Measurements from ENCODE around the gene MALRD1.

MALRD1 gene

GRCh38 chr10:19531324-19531723 lies 482.7 kb downstream of the MALRD1 start:
- no peak for DNase-seq (ENCODE audit: extremely low spot score)
- no peak for TF ChIP-seq TARDBP (IDR thresholded peaks at IDR 0.05)
- no peak for TF ChIP-seq FOXM1 (IDR thresholded peaks at IDR 0.05; ENCODE audit: borderline replicate concordance)
- no peak for TF ChIP-seq HDGF (IDR thresholded peaks at IDR 0.05; ENCODE audit: borderline replicate concordance)
- CTCF ChIA-PET = no interaction called here
- POLR2A ChIA-PET = no interaction called here

DNA sequence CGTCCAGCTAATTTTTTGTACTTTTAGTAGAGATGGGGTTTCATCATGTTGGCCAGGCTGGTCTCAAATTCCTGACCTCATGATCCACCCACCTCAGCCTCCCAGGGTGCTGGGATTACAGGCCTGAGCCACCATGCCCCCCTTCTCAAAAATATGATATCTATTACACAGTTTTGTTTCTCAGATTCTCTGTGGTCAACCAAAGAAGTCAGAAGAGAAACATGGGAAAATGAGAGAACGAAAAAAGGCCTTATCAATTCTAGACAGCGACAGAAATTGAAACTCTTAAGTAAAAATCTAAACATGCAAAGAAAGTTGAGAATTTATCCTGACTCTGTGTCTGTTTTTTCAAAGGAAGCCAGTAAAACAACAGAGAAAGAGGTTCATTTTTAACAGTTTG lies 483.8 kb downstream of the MALRD1 start:
- CTCF ChIA-PET = no interaction called here
- TF ChIP-seq FOXM1 (IDR thresholded peaks at IDR 0.05; ENCODE audit: borderline replicate concordance) = no peak
- no peak for TF ChIP-seq FOXA1 (IDR thresholded peaks at IDR 0.05)
- no peak for TF ChIP-seq SUZ12 (IDR thresholded peaks at IDR 0.05)
- no peak for TF ChIP-seq ARNT (IDR thresholded peaks at IDR 0.05)
- no peak for TF ChIP-seq SP1 (IDR thresholded peaks at IDR 0.05)
- TF ChIP-seq L3MBTL2 (conservative IDR thresholded peaks at IDR 0.05) = no peak
- no peak for TF ChIP-seq HDGF (IDR thresholded peaks at IDR 0.05; ENCODE audit: borderline replicate concordance)
- no peak for TF ChIP-seq ZNF384 (IDR thresholded peaks at IDR 0.05)
- DNase-seq (ENCODE audit: extremely low spot score) = no peak
- POLR2A ChIA-PET = no interaction called here

DNA sequence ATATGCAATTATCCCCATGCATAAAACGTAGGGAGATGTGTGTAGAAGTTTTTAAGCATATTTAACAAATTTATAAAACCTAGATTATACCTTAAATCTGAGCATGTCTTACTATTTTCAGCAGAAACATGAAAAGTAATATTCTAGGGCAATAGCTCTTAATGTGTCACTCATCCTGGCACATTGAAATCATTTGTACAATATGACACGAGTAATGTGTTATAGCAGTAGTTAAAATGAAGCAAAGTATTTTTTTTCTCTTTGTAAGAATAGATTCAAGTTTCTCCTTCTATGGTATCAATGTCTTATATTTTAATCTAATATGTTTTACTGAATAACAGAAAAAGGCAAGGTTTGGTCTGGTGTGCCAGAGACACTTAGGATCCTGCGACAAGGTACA lies 492.7 kb downstream of the MALRD1 start:
- ChIA-PET POLR2A (no interaction called here), CTCF (no interaction called here)
- TF ChIP-seq NFRKB (IDR thresholded peaks at IDR 0.05) (no peak), ELF4 (IDR thresholded peaks at IDR 0.05) (no peak)
- no peak for DNase-seq (ENCODE audit: extremely low spot score)

DNA sequence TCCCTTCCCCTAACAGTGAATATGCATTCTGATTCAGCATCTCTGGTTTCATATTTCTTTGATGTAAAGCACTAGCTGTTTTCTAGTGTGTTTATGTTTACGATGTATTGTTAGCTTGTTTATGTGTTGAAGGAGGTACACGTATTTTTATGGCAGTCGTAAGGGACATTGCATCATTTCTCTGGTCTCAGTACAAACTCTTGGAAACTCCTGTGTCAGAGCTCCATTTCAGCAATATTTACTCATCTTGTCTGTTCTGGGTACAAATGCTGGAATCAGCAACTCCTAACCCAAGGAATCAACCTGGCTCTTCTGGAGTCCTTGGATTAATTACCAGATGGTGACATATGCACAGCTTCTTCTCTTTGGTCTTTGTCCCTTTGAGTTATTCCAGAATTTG lies 497.6 kb downstream of the MALRD1 start:
- DNase-seq (ENCODE audit: extremely low spot score) = no peak
- TF ChIP-seq LEF1 (IDR thresholded peaks at IDR 0.05; ENCODE audit: borderline replicate concordance) (no peak), SUZ12 (IDR thresholded peaks at IDR 0.05) (no peak), FOXA1 (IDR thresholded peaks at IDR 0.05) (no peak), FOXM1 (IDR thresholded peaks at IDR 0.05; ENCODE audit: borderline replicate concordance) (no peak), TARDBP (IDR thresholded peaks at IDR 0.05) (no peak), PKNOX1 (IDR thresholded peaks at IDR 0.05) (no peak), HDGF (IDR thresholded peaks at IDR 0.05; ENCODE audit: borderline replicate concordance) (no peak), ELF4 (IDR thresholded peaks at IDR 0.05) (no peak), L3MBTL2 (conservative IDR thresholded peaks at IDR 0.05) (no peak), NFRKB (IDR thresholded peaks at IDR 0.05) (no peak), FOXK2 (IDR thresholded peaks at IDR 0.05) (no peak), ARNT (IDR thresholded peaks at IDR 0.05) (no peak), CTBP1 (IDR thresholded peaks at IDR 0.05; ENCODE audit: borderline replicate concordance) (no peak), BHLHE40 (IDR thresholded peaks at IDR 0.05; ENCODE audit: borderline replicate concordance) (no peak), ZNF384 (IDR thresholded peaks at IDR 0.05) (no peak)
- CTCF ChIA-PET = no interaction called here
- POLR2A ChIA-PET = no interaction called here

GRCh38 chr10:19549503-19549902 lies 500.9 kb downstream of the MALRD1 start:
- CTCF ChIA-PET = no interaction called here
- DNase-seq (ENCODE audit: extremely low spot score) = no peak
- POLR2A ChIA-PET = no interaction called here
- TF ChIP-seq SP1 (IDR thresholded peaks at IDR 0.05) (no peak), NFRKB (IDR thresholded peaks at IDR 0.05) (no peak), LEF1 (IDR thresholded peaks at IDR 0.05; ENCODE audit: borderline replicate concordance) (no peak), FOXK2 (IDR thresholded peaks at IDR 0.05) (no peak), FOXM1 (IDR thresholded peaks at IDR 0.05; ENCODE audit: borderline replicate concordance) (no peak), HDGF (IDR thresholded peaks at IDR 0.05; ENCODE audit: borderline replicate concordance) (no peak), ARNT (IDR thresholded peaks at IDR 0.05) (no peak), FOXA1 (IDR thresholded peaks at IDR 0.05) (no peak), TARDBP (IDR thresholded peaks at IDR 0.05) (no peak), L3MBTL2 (conservative IDR thresholded peaks at IDR 0.05) (no peak), CTBP1 (IDR thresholded peaks at IDR 0.05; ENCODE audit: borderline replicate concordance) (no peak), ZNF384 (IDR thresholded peaks at IDR 0.05) (no peak), ELF4 (IDR thresholded peaks at IDR 0.05) (no peak), BHLHE40 (IDR thresholded peaks at IDR 0.05; ENCODE audit: borderline replicate concordance) (no peak), PKNOX1 (IDR thresholded peaks at IDR 0.05) (no peak), SUZ12 (IDR thresholded peaks at IDR 0.05) (no peak)

- ChIA-PET POLR2A (no interaction called here), CTCF (no interaction called here)
- TF ChIP-seq NFRKB (IDR thresholded peaks at IDR 0.05) (no peak), FOXA1 (IDR thresholded peaks at IDR 0.05) (no peak), HDGF (IDR thresholded peaks at IDR 0.05; ENCODE audit: borderline replicate concordance) (no peak), ZNF384 (IDR thresholded peaks at IDR 0.05) (no peak), CTBP1 (IDR thresholded peaks at IDR 0.05; ENCODE audit: borderline replicate concordance) (no peak), L3MBTL2 (conservative IDR thresholded peaks at IDR 0.05) (no peak), FOXK2 (IDR thresholded peaks at IDR 0.05) (no peak), SP1 (IDR thresholded peaks at IDR 0.05) (no peak), SUZ12 (IDR thresholded peaks at IDR 0.05) (no peak), FOXM1 (IDR thresholded peaks at IDR 0.05; ENCODE audit: borderline replicate concordance) (no peak), ELF4 (IDR thresholded peaks at IDR 0.05) (no peak), TARDBP (IDR thresholded peaks at IDR 0.05) (no peak), ARNT (IDR thresholded peaks at IDR 0.05) (no peak), BHLHE40 (IDR thresholded peaks at IDR 0.05; ENCODE audit: borderline replicate concordance) (no peak), LEF1 (IDR thresholded peaks at IDR 0.05; ENCODE audit: borderline replicate concordance) (no peak), PKNOX1 (IDR thresholded peaks at IDR 0.05) (no peak)
- no peak for DNase-seq (ENCODE audit: extremely low spot score)
Observed at GRCh38 chr10:19556666-19557065, 508.1 kb downstream of the MALRD1 start.

DNA sequence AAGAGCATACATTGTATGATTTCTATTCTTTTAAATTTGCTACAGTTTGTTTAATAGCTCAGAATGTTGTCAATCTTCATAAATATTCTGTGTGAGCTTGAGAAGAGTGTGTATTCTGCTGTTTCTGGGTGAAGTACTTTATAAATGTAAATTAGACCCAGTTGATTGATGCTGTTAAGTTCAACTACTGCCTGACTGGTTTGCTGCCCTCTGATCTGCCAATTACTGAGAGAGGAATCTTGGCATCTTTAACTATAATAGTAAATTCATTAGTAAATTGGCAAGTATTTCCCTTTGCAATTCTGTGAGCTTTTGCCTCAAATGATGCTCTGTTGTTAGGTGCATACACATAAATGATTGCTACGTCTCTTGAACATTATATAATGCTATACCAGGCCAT lies 512.6 kb downstream of the MALRD1 start:
- CTCF ChIA-PET = no interaction called here
- no peak for TF ChIP-seq NFRKB (IDR thresholded peaks at IDR 0.05)
- POLR2A ChIA-PET = no interaction called here
- DNase-seq (ENCODE audit: extremely low spot score) = no peak

All from HEK293T (cell line).